Type B pancreatic cell (in vitro differentiated cells): Measurements from ENCODE around the gene TMEFF1. TPM values are rescaled to one million over a fixed set of nuclear protein-coding genes. Genes with fewer than 3 reads are reported as not detected.

ENCODE experiments used
- DNase-seq: peaks from one replicate; pipeline ENCODE4 v3.0.0; 2021; ENCODE audit warnings: mixed read lengths; ENCODE audit not compliant: unreplicated experiment; ENCODE audit errors: extremely low spot score
- H3K27ac Mint-ChIP-seq: 2 replicates; pipeline ENCODE4 v1.8.0; 2021; ENCODE audit warnings: mild to moderate bottlenecking, mixed read lengths
- H3K27me3 Mint-ChIP-seq: 2 replicates; pipeline ENCODE4 v1.8.0; 2021; ENCODE audit warnings: mixed read lengths
- H3K36me3 Mint-ChIP-seq: 2 replicates; pipeline ENCODE4 v1.8.0; 2021; ENCODE audit warnings: mixed read lengths
- H3K4me1 Mint-ChIP-seq: one replicate; pipeline ENCODE4 v1.8.0; 2021; ENCODE audit warnings: mixed read lengths; ENCODE audit not compliant: unreplicated experiment
- H3K4me3 Mint-ChIP-seq: 2 replicates; pipeline ENCODE4 v1.8.0; 2021; ENCODE audit warnings: mild to moderate bottlenecking, mixed read lengths
- H3K9me3 Mint-ChIP-seq: 2 replicates; pipeline ENCODE4 v1.8.0; 2021; ENCODE audit warnings: mixed read lengths
- CTCF ChIP-seq: fragments of 200-600 bp; sonication (generic); conservative IDR thresholded peaks from 2 replicates; pipeline ENCODE4 v1.5.0; 2021; ENCODE audit warnings: antibody characterized with exemption, mild to moderate bottlenecking
- total RNA-seq: library from RNA; stranded (reverse); gene quantifications from 2 replicates; pipeline ENCODE4 v1.2.1, GENCODE V29; 2021; ENCODE audit warnings: low replicate concordance

TMEFF1 gene
- total RNA-seq, 1 donor from 2014 or later = 30.5 TPM

GRCh38 chr9:100579665-100580064 lies 106.7 kb downstream of the TMEFF1 start:
- TF ChIP-seq CTCF = no peak
- Mint-ChIP-seq H3K4me1 (no peaks in the 10 kb centered on the region), H3K4me3 (no peak overlapping the region), H3K27me3 (no peaks in the 10 kb centered on the region), H3K36me3 (peaks cover 3% of the 10 kb centered on the region), H3K9me3 (no peaks in the 10 kb centered on the region), H3K27ac (no peak overlapping the region)
- no peak for DNase-seq

GRCh38 chr9:100580257-100580656 lies 107.3 kb downstream of the TMEFF1 start:
- Mint-ChIP-seq H3K27me3 (no peaks in the 10 kb centered on the region), H3K9me3 (no peaks in the 10 kb centered on the region), H3K36me3 (peaks cover 3% of the 10 kb centered on the region), H3K4me1 (no peaks in the 10 kb centered on the region), H3K27ac (no peak overlapping the region), H3K4me3 (no peak overlapping the region)
- no peak for TF ChIP-seq CTCF
- DNase-seq = no peak

GRCh38 chr9:100581081-100581480 lies 108.1 kb downstream of the TMEFF1 start:
- H3K4me1 Mint-ChIP-seq = no peaks in the 10 kb centered on the region

GRCh38 chr9:100581661-100582060 lies 108.7 kb downstream of the TMEFF1 start:
- Mint-ChIP-seq H3K27me3 (no peaks in the 10 kb centered on the region), H3K4me1 (no peaks in the 10 kb centered on the region), H3K4me3 (no peak overlapping the region), H3K36me3 (peaks cover 6% of the 10 kb centered on the region), H3K9me3 (no peaks in the 10 kb centered on the region), H3K27ac (no peak overlapping the region)
- TF ChIP-seq CTCF = no peak
- no peak for DNase-seq

More at GRCh38 chr9:100581081-100581480, 108.1 kb downstream of the TMEFF1 start:
- H3K27ac Mint-ChIP-seq = no peak overlapping the region
- no peaks in the 10 kb centered on the region for H3K9me3 Mint-ChIP-seq
- H3K4me3 Mint-ChIP-seq = no peak overlapping the region
- TF ChIP-seq CTCF = no peak
- no peaks in the 10 kb centered on the region for H3K27me3 Mint-ChIP-seq
- H3K36me3 Mint-ChIP-seq = peaks cover 3% of the 10 kb centered on the region
- no peak for DNase-seq

GRCh38 chr9:100583014-100583802 lies 110.3 kb downstream of the TMEFF1 start:
- DNase-seq = no peak
- Mint-ChIP-seq H3K27ac (no peak overlapping the region), H3K4me1 (no peaks in the 10 kb centered on the region), H3K36me3 (peaks cover 4% of the 10 kb centered on the region), H3K9me3 (no peaks in the 10 kb centered on the region), H3K4me3 (no peak overlapping the region), H3K27me3 (no peaks in the 10 kb centered on the region)
- no peak for TF ChIP-seq CTCF
